GM19395 (cell line): ENCODE data around the gene C1GALT1C1L.
"Not testable (repeated sequence)": the region's sequence is repeated elsewhere in the genome, so short reads cannot be mapped to it uniquely, and the experiment has no call there.

Experiments
- ATAC-seq: cut with Tn5 transposase; IDR thresholded peaks from one replicate; pipeline ENCODE4 v1.9.1; 2021; ENCODE audit warnings: mild to moderate bottlenecking, moderate library complexity; ENCODE audit not compliant: unreplicated experiment

C1GALT1C1L gene

DNA sequence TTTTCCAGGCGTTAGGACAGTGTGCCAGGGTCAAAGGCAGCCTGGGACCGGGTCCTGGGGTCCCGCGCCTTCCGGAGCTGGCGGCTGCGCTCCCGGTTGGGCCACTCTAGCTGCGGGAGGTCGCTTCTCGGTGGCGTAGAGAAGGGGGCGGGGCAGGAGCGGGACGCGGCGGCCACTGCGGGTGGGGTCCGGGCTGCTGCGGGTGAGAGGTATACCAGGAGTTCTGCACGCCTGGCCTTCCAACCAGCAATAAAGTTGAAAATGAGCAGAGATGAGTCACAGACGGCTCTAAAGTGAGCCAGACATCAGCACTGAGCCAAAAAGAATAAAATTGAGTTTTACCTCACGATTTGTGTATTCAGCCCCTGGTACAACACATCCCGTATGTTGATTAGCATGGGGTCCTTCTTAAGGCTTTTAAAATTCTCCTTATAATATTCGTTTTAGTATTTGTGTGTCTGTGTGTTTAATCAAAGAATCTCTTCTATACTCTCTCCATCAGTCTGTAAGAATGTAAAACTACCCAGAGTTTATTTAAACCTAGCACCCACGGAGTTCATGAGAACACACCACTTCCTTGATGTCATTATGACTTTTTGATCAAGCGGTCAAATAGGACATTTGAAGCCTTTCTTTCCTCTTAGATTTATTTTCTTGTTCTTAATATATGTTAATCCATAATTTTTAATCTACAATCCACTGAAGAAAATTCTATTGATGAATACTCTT is at the start of gene C1GALT1C1L:
TSS of gene C1GALT1C1L (minus strand) at position 108 of the 729 bp plus-strand sequence. CDS start at position 1, 107 bp downstream.
- no peak for ATAC-seq

DNA sequence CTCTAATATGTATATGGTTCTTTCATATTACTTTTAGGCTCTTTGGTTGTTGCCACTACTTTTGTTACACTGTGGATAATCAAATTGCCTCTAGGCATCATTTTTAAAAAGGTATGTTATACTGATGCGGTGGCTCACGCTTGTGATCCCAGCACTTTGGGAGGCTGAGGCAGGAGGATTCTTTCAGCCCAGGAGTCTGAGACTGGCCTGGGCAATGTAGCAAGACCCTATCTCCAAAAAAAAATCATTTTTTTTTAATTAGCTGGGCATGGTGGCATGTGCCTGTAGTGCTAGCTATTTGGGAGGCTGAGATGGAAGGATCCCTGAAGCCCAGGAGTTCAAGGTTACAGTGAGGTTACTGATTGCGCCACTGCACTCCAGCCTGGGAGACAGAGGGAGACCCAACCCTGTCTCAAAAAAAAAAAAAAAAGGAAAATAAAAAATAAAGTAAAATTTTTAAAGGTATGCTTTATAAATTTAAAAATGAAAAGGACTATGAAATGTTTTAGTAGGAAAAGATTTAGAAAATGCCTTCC is 49.5 kb upstream of the C1GALT1C1L start:
- ATAC-seq, result no peak

DNA sequence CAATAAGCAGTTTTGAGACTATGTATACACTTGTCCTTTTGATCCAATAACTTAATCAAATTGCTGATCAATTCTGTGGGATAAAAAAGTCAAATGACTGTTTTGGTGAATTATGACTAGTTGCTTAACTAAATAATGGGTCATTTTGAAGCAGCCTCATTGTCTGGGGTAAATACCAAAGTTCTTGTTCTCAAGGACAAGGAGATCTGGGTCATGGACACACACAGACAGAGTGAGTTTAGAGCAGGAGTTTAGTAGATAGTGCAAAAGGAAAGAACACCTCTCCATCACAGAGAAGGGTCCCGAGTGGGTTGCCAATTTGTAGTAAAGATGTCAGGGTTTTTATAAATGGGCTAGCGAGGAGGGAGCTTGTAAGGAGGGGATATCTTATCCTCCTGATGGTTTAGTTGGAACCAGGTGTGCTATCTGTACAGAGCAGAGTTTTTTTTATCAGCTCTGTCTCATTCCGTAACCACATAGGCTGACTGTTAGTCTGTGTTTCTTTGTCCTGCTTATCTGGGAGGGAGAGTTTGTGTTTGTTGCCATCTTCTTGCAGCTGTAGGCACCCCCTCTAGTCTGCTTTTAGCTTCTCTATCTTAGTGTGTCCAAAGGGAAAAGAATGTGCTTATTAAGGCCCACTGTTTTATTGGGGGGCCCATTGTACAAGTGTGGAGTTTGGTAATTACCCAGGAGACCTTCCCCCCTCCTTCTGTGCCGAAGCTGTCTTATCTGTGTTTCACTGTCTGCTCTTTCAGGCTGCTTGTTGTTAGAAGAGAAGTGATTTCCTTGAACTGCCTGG is 48.7 kb upstream of the C1GALT1C1L start:
- ATAC-seq, result no peak

DNA sequence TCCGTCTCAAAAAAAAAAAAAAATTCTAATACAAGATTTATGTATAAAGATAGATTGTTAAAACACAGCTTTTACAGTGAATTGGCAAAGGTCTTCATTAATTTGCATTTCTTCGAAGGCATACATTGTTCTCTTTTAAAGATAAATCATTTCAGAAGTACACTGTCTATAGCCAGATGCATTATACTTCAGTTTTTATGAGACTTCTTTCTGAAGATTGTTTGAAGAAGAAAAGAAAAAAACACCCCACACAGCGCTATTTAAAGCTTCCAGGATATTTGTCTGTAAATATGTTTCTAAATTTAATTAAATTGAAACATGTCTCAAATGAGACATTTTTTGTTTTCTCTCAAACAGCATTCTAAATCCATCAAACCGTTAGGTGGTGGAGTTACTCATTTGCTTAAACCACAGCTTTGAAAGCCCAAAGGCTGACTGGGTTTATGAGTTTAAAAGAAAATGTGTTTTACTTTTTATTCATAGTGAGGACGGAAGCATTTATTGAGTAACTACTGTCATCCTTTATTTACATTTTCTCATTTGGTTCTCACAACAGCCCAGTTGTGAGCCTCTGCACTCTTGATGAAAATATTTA is 42.4 kb upstream of the C1GALT1C1L start:
- ATAC-seq, result no peak

DNA sequence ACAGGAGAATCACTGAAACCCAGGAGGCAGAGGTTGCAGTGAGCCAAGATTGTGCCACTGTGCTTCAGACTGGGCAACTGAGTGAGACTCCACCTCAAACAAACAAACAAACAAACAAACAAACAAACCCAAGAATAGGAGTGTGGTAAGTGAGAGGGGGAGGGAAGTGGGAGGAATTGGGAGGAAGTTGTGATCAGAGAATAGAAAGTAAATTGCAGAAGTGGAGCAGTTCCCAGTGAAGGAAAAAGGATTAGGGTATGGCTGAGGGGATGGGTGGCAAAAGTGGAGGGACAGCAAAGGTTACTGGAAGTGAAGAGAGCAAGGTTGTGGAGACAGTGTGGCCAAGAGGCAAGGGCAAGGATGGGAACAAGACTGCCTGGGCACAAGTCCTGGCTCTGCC is 41.1 kb upstream of the C1GALT1C1L start:
- ATAC-seq, result no peak

DNA sequence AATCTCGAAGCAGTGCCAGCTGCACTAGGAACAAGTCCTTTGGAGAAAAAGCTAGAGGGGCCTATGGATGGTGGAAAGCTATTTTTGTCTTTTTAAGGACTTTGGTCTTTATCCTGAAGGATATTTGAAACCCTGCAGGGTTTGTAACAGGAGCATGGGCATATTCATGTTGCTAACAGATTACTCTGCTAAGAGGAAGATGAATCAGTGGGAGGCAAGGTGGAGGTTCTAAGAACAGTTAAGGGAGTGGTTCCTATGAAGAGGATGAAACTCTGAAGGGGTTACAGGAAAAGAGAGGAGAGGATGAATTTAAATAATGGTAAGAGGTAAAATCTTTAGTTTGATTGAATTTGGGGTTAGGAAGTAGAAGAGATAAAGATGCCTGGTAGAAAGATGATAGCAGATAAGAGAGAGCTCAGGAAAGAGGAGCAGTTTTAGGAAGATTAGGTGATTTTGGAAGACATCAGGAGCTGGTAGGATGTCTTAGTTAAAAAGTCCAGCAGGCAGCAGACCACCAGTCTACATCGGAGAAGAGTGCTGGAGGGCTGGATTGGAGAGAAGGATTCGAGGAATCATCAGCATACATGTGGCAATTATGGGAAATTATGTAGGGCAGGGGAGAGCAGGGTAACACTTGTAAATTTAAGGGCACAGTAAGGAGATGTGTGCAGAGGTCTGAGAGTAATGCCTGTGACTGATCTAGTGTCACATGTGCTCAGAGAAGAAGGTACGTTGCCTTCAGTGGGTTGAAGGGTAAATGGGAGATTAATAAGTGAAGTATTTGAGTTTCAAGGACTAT is 39.3 kb upstream of the C1GALT1C1L start:
- no peak for ATAC-seq

DNA sequence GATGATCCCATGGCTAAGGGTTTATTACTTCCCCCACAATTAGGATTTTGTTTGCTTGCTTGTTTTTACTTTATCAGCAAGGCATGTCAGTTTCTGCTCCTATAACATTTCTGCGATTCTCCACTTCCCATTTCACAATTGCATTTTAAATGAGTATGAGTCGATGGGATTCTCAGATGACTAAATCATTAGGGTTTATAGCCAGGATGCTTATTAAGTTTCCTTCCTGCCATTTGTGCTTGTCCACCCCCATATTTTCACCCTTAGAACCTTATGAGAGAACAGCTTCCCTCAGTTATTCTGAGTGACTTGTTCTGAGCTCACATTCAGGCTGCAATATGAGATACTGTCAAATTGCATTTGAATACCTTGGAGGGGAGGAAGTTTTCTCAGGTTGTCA is 37.9 kb upstream of the C1GALT1C1L start:
- ATAC-seq, result no peak

DNA sequence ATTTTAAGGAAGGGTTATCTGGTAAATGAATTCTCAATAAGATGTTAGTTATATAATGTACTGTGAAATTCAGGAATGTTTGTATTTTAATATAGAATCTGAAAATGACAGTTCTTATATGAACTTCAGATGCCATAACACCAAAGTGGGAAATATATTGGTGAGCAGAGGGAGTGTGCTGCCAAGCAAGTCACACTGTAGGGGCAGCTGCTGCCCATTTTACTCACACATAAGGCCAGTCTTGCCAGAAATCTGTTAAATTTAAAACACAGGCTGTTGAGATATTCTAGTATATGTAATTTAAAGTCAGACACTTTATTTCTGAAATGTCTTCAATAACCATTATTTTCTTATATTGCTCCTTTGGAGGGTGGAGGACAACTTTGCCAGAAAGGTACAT is 34.6 kb upstream of the C1GALT1C1L start:
- no peak for ATAC-seq

DNA sequence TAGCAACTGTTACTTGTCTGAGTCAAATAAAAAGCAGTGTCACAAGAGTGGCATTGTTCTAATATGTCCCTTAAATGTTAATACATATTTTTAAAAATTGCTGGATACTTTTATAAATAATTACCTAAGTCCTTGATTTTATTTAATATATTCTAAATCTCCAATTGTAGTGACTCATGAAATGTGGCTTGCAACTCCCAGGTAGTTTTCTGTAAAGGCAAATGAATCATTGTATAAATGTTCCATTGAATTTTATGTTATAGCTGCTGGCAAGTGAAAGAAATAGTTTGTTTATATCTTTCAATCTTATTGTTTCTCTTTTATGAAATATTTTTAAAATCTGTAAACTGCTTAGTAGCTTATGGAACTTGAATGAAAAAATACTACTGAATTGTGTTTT is 32.7 kb upstream of the C1GALT1C1L start:
- no peak for ATAC-seq

DNA sequence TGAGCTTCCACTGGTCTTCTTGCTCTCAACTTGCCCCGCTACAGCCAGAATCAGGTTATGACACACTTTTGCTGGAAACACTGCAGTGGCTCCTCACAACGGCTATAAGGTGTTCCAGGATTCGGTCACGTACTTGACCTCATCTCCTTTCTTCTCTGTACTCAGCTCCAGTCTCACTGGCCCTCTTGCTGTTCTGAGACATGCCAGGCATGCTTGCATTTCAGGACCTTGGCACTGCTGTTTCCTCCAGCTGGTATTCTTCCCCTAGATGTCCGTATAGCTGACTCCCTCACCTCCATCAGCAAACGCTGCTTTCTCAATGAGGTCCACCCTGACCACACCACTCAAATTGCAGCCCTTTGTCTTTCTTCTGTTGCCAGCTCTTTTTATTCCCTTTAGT is 31.9 kb upstream of the C1GALT1C1L start:
- no peak for ATAC-seq

DNA sequence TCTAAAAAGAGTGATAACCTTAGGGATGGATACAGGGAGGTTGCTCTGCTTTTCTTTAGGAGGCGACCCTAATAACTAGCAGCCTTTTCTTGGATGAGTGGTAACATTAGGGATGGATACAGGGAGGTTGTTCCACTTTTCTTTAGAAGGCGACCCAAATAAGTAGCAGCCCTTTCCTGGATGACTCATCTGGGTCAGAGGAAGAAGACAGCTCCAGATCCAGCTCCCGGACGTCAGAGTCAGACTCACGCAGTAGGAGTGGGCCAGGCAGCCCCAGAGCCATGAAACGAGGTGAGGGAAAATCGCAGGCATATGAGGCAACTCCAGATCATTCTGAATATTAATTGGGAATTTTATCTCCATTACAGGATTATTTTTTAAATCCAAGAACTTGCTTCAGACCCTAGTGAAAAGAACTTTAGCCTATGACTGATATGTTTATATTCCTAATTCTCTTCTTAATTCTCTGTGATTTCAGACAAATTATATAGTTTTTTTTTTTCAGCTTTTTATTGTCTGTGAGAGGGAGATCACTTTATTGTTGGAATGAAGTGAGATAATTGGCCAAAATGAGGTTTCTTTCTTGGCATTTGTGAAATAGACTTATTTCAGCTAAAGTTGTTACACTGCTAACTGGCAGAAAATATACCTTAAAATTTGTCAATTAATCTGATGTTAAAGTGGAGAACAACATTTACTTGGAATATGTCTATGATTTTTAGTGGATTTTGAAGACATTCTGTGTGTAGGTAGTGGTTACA is 31.2 kb upstream of the C1GALT1C1L start:
- no peak for ATAC-seq

DNA sequence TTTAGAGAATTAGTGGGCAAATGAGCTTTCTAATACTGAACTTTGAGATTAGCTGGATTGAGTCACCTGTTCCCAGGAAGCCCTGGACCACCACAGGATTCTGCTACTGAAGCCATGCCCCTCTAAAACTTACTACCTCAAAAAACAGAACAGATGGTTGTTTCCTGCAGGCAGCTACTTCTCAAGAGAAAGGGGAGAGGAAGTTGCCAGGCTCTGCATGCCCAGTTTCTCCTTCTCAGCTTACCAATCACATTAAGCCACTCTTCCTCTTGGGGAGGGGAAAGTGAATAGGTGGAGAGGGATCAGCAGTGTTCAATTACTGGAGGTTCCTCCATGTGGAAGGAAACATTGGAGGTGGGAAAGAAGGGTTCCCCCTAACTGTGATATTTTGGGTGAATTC is 24.9 kb upstream of the C1GALT1C1L start:
- no peak for ATAC-seq

DNA sequence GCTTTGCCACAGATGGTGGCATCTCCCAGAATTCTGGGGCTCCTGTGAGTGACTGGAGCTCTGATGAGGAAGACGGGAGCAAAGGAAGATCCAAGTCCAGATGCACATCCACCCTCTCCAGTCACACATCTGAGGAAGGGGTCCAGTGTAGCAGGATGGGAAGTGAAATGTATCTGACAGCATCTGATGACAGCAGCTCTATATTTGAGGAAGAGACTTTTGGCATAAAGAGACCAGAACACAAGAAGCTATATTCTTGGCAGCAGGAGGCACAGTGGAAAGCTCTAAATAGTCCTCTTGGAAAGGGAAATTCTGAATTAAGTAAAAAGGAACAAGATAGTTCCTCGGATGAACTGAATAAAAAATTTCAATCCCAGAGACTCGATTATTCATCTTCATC is 23.5 kb upstream of the C1GALT1C1L start:
- ATAC-seq, result no peak

DNA sequence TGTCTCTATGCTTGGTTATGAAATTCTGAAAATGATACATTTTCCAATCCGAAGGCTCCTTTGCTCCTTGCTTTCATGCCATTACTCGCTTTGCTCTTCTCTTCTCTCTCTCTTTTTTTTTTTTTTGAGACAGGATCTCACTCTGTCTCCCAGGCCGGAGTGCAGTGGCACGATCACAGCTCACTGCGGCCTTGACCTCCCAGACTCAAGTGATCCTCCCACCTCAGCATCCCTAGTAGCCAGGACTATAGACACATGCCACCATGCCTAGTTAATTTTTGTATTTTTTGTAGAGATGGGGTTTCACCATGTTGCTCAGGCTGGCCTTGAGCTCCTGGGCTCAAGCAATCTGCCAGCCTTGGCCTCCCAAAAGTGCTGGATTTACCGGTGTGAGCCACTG is 21.9 kb upstream of the C1GALT1C1L start:
- ATAC-seq, result not testable (repeated sequence)

DNA sequence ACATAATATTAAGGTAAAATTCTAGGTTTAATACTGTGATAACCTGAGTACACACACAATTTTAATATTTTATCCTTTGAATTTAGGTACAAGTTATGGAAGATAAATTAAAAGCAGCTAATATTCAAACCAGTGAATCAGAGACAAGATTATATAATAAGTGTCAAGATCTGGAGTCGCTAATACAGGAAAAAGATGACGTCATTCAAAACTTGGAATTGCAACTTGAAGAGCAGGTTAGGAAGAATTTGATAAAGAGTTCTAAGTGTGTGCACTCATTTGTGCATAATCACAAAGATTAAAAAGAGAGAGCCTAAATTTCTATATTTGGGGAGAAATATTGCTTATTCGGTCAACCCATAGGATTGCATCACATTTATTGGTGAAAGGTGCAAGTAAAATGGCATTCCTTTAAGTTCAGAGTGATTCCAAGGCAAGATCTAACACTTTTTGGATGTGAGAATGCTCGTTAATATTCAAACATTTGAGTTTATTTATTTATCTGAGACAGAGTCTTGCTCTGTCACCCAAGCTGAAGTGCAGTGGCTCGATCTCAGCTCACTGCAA is 16.3 kb upstream of the C1GALT1C1L start:
- no peak for ATAC-seq

DNA sequence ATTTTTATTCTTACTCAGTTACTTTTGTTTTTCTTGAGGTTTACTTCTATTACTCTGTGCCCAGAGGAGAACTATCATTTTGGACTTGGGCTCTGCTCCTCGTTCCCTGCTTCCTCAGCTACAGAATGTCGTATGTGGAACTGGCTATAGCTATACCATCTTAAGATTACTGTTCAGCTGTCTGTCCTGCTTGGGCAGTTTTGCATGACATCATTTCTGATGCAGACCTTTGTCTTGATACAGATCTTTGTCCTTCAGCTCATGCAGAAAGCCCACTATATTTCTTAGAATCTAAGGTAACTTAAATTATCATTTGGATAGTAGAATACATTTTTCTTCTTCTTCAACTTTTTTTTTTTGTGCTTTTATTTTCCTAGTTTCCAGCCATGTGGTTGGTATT is 13.8 kb upstream of the C1GALT1C1L start:
- no peak for ATAC-seq

DNA sequence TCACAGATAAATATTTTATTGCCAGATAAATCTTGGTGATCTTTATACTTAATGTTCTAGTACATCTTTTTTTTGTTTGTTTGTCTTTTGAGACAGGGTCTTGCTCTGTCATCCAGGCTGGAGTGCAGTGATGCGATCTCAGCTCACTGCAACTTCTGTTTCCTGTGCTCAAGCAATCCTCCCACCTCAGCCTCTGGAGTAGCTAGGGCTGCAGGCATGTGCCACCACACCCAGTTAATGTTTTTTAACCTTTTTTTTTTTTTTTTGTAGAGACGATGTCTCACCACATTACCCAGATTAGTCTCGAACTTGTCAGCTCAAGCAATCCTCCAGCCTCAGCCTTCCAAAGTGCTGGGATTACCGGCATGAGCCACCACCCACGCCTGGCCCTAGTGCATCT is 9.1 kb upstream of the C1GALT1C1L start:
- no peak for ATAC-seq

DNA sequence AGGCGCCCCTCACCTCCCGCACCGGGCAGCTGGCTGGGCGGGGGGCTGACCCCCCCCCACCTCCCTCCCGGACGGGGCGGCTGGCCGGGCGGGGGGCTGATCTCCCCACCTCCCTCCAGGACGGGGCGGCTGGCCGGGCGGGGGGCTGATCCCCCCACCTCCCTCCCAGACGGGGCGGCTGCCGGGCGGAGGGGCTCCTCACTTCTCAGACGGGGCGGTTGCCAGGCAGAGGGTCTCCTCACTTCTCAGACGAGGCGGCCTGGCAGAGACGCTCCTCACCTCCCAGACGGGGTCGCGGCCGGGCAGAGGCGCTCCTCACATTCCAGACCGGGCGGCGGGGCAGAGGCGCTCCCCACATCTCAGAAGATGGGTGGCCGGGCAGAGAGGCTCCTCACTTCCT is 1.6 kb upstream of the C1GALT1C1L start:
- ATAC-seq, result not testable (repeated sequence)

DNA sequence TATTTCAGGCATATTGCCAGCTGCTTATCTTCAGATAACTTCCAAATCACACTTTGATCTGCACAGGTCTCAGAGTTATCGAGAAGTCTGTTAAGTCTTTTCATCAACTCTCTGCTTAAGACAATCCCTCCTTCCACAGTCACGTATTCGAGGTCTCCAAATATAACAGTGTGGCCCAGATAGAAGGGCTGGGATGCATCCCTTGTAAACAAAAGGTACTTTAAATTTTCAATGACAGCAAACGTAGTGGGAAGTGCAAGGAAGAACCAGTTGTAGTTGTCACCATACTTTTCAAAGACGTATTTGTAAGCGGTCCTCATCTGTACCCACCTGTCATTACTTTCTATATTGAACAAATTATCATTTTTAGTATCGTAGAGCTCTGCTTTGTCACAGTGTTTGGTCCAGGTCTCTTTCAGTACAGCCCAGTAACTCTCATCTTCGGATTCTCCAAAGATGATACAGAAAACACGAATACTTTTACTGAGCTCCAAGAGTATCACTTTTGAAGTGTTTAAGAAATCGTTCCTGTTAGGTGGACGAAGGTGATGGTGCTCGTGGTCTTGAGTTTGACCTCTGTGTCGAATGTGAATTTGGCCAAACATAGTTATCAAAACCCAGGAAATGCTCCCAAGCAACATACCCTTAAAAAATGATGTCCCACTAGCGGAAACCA is 445 bp downstream of the C1GALT1C1L start:
- no peak for ATAC-seq
